H1 (cell line): Measurements from ENCODE around the gene CELSR3. TPM values are rescaled to one million over a fixed set of nuclear protein-coding genes. Genes with fewer than 3 reads are reported as not detected.
A peak's percentile ranks its signal among the peaks of the same experiment; 100 is the strongest.

Experiments
- CTCF ChIA-PET: fragments of 300-600 bp; sonication (Branson Sonifier 250); formaldehyde crosslinking; loops from one replicate; lab custom pipeline; 2021; ENCODE audit not compliant: partially characterized antibody; lab: Charles Lee
- POLR2A ChIA-PET: fragments of 300-600 bp; sonication (Branson Sonifier 250); formaldehyde crosslinking; loops from one replicate; lab custom pipeline; 2021; ENCODE audit warnings: inconsistent platforms; ENCODE audit not compliant: partially characterized antibody; lab: Charles Lee
- DNase-seq, 2 experiments: peaks; one replicate each; pipeline versions ENCODE4 v3.0.0 to v3.0.0-alpha.2; 2010 to 2022; ENCODE audit warnings: low spot score in 2 of 2, low read depth in 1 of 2, mixed read lengths in 1 of 2
- FAIRE-seq: peaks from 2 replicates; lab custom pipeline; 2011; peaks lifted over from hg19 to GRCh38; lab: Jason Lieb, UNC
- H2AFZ ChIP-seq: 2 replicates; pipeline ENCODE4 v1.8.1; 2012; ENCODE audit warnings: low read length, inconsistent platforms
- H2AK5ac ChIP-seq: 2 replicates; pipeline ENCODE4 v1.6.1; 2013; ENCODE audit warnings: low read depth, low read length
- H2BK120ac ChIP-seq: replicated peaks from 2 replicates; pipeline ENCODE3; 2013; ENCODE audit warnings: low read depth, low read length, inconsistent platforms
- H2BK12ac ChIP-seq: 2 replicates; pipeline ENCODE4 v1.6.1; 2013; ENCODE audit warnings: low read depth, low read length
- H2BK15ac ChIP-seq: 2 replicates; pipeline ENCODE4 v1.6.1; 2013; ENCODE audit warnings: low read length
- H2BK20ac ChIP-seq: 2 replicates; pipeline ENCODE4 v1.6.1; 2013; ENCODE audit warnings: low read length
- H2BK5ac ChIP-seq: 2 replicates; pipeline ENCODE4 v1.6.1; 2013; ENCODE audit warnings: low read depth, low read length
- H3K14ac ChIP-seq: 2 replicates; pipeline ENCODE4 v1.6.1; 2013; ENCODE audit warnings: inconsistent platforms; ENCODE audit not compliant: insufficient read length
- H3K18ac ChIP-seq: 2 replicates; pipeline ENCODE4 v1.6.1; 2013; ENCODE audit warnings: low read length; ENCODE audit errors: extremely low read depth
- H3K23ac ChIP-seq: 2 replicates; pipeline ENCODE4 v1.6.1; 2013; ENCODE audit warnings: inconsistent platforms; ENCODE audit not compliant: insufficient read length
- H3K23me2 ChIP-seq: 2 replicates; pipeline ENCODE4 v1.6.1; 2013; ENCODE audit warnings: low read depth, low read length
- H3K27ac ChIP-seq: 2 replicates; pipeline ENCODE4 v1.6.1; 2011; ENCODE audit warnings: low read depth, low read length, inconsistent platforms
- H3K27me3 ChIP-seq, 4 experiments: replicated peaks in 1 of 4; 1 replicate in 1 of 4; 2 replicates in 3 of 4; pipeline versions ENCODE4 v1.6.1 to v1.8.1; 2011 to 2013; ENCODE audit warnings: low read length in 3 of 4, mild to moderate bottlenecking in 3 of 4, inconsistent platforms in 2 of 4, mixed read lengths in 2 of 4, moderate library complexity in 1 of 4; ENCODE audit not compliant: control insufficient read depth in 3 of 4, insufficient read depth in 3 of 4; ENCODE audit errors: extremely low read depth in 1 of 4
- H3K36me3 ChIP-seq, 4 experiments: 2 replicates each; pipeline versions ENCODE4 v1.6.1 to v1.8.1; 2011 to 2013; ENCODE audit warnings: mild to moderate bottlenecking in 4 of 4, low read length in 3 of 4, moderate library complexity in 2 of 4, control low read depth in 1 of 4, inconsistent platforms in 1 of 4; ENCODE audit not compliant: insufficient read depth in 4 of 4, control insufficient read depth in 2 of 4
- H3K4ac ChIP-seq: replicated peaks from 2 replicates; pipeline ENCODE3; 2013; ENCODE audit warnings: low read length, low read depth, mixed read lengths, inconsistent platforms; ENCODE audit not compliant: insufficient read length
- H3K4me1 ChIP-seq, 4 experiments: replicated peaks in 1 of 4; 1 replicate in 1 of 4; 2 replicates in 3 of 4; pipeline versions ENCODE4 v1.6.1 to v1.8.1; 2011 to 2013; ENCODE audit warnings: low read length in 3 of 4, inconsistent platforms in 2 of 4, mixed read lengths in 1 of 4; ENCODE audit not compliant: insufficient read depth in 4 of 4, control insufficient read depth in 3 of 4
- H3K4me2 ChIP-seq, 2 experiments: 2 replicates each; pipeline versions ENCODE4 v1.6.1 to v1.8.1; 2011 to 2013; ENCODE audit warnings: low read depth in 2 of 2, low read length in 2 of 2, control low read depth in 1 of 2, inconsistent platforms in 1 of 2, mild to moderate bottlenecking in 1 of 2; ENCODE audit not compliant: insufficient read depth in 1 of 2
- H3K4me3 ChIP-seq, 4 experiments: fragments of 200-600, 300-600 bp in 1 of 4; sonication (generic), shearing (Covaris generic), sonication (Bioruptor Twin) in 1 of 4; 2 replicates each; pipeline versions ENCODE4 v1.5.1 to v1.8.1; 2011 to 2016; ENCODE audit warnings: low read length in 4 of 4, low read depth in 3 of 4, control low read depth in 2 of 4, inconsistent platforms in 2 of 4, mild to moderate bottlenecking in 2 of 4, mixed read lengths in 1 of 4, moderate library complexity in 1 of 4; ENCODE audit not compliant: insufficient read depth in 2 of 4; ENCODE audit errors: extremely low read depth in 1 of 4
- H3K56ac ChIP-seq: replicated peaks from 2 replicates; pipeline ENCODE3; 2013; ENCODE audit warnings: low read depth, mild to moderate bottlenecking, mixed read lengths, low read length, inconsistent platforms; ENCODE audit not compliant: insufficient read length
- H3K79me1 ChIP-seq: 2 replicates; pipeline ENCODE4 v1.6.1; 2013; ENCODE audit warnings: low read depth, low read length, control low read depth
- H3K79me2 ChIP-seq, 2 experiments: 2 replicates each; pipeline versions ENCODE4 v1.6.1 to v1.8.1; 2012 to 2013; ENCODE audit warnings: low read length in 2 of 2, mild to moderate bottlenecking in 2 of 2, inconsistent platforms in 1 of 2; ENCODE audit not compliant: insufficient read depth in 2 of 2, control insufficient read depth in 1 of 2
- H3K9ac ChIP-seq, 4 experiments: replicated peaks in 1 of 4; 1 replicate in 1 of 4; 2 replicates in 3 of 4; pipeline versions ENCODE4 v1.6.1 to v1.8.1; 2011 to 2013; ENCODE audit warnings: low read depth in 3 of 4, low read length in 3 of 4, control low read depth in 2 of 4, mild to moderate bottlenecking in 2 of 4, moderate library complexity in 2 of 4, inconsistent platforms in 1 of 4; ENCODE audit errors: extremely low read depth in 1 of 4
- H3K9me3 ChIP-seq, 2 experiments: 2 replicates each; pipeline versions ENCODE4 v1.6.1 to v1.8.1; 2012 to 2013; ENCODE audit warnings: mild to moderate bottlenecking in 2 of 2, moderate library complexity in 2 of 2, control low read depth in 1 of 2, inconsistent platforms in 1 of 2, low read depth in 1 of 2, low read length in 1 of 2, mixed read lengths in 1 of 2; ENCODE audit not compliant: insufficient read depth in 2 of 2
- H4K20me1 ChIP-seq, 2 experiments: replicated peaks in 1 of 2; 2 replicates each; pipeline versions ENCODE3 to v1.8.1; 2011 to 2013; ENCODE audit warnings: inconsistent platforms in 2 of 2, low read length in 2 of 2, mild to moderate bottlenecking in 1 of 2; ENCODE audit not compliant: insufficient read depth in 2 of 2, control insufficient read depth in 1 of 2
- H4K5ac ChIP-seq: 2 replicates; pipeline ENCODE4 v1.6.1; 2013; ENCODE audit warnings: low read length, low read depth, mixed read lengths, inconsistent platforms; ENCODE audit not compliant: insufficient read length
- H4K8ac ChIP-seq: 2 replicates; pipeline ENCODE4 v1.8.0; 2013; ENCODE audit warnings: mild to moderate bottlenecking, moderate library complexity, low read length, inconsistent platforms; ENCODE audit not compliant: insufficient read depth; ENCODE audit errors: extremely low read depth
- H4K91ac ChIP-seq: replicated peaks from 2 replicates; pipeline ENCODE3; 2013; ENCODE audit warnings: low read length, mixed read lengths, inconsistent platforms; ENCODE audit not compliant: insufficient read length
- E2F6 ChIP-seq: IDR thresholded peaks from 2 replicates; pipeline ENCODE4 v1.6.1; 2012; ENCODE audit warnings: inconsistent platforms
- HDAC6 ChIP-seq: IDR thresholded peaks from one replicate; pipeline ENCODE4 v1.7.1; 2012; ENCODE audit warnings: low read depth, mild to moderate bottlenecking, inconsistent platforms, low read length, moderate library complexity
- NRF1 ChIP-seq: IDR thresholded peaks from 2 replicates; pipeline ENCODE4 v1.6.1; 2011; ENCODE audit warnings: mild to moderate bottlenecking, low read depth, low read length, improper control_type of control experiment
- POLR2A ChIP-seq, 2 experiments: IDR thresholded peaks; 1 replicate in 1 of 2; 2 replicates in 1 of 2; pipeline ENCODE4 v1.6.1; 2011; ENCODE audit warnings: low read depth in 2 of 2, low read length in 2 of 2, mild to moderate bottlenecking in 2 of 2; ENCODE audit errors: control extremely low read depth in 1 of 2
- POLR2AphosphoS5 ChIP-seq: IDR thresholded peaks from 2 replicates; pipeline ENCODE4 v1.6.1; 2011; ENCODE audit warnings: low read depth, low read length
- WGBS, 2 experiments: shearing (Covaris generic) in 1 of 2; methylation state at CpG; one replicate each; pipeline versions ENCODE4 v1.1.6 to v1.1.7; 2013 to 2015; ENCODE audit warnings: low lambda C conversion rate in 2 of 2, mixed read lengths in 2 of 2, inconsistent platforms in 1 of 2, low coverage in 1 of 2, missing lambda C conversion rate in 1 of 2; ENCODE audit not compliant: insufficient replicate concordance in 2 of 2, insufficient coverage in 1 of 2, insufficient read length in 1 of 2; ENCODE audit errors: extremely low coverage in 1 of 2, missing lambda C conversion rate in 1 of 2; 5-methylcytosine and 5-hydroxymethylcytosine counted together
- polyA plus RNA-seq, 7 experiments: library from polyadenylated mRNA; depleted of rRNA in 3 of 7; stranded (reverse) in 5 of 7; unstranded in 2 of 7; fragments of >200 nt in 5 of 7; fragments of 200-250 nt in 2 of 7; gene quantifications; 1 replicate in 5 of 7; 2 replicates in 1 of 7; 4 replicates in 1 of 7; pipeline versions ENCODE4 v1.2.1 to v1.2.3, GENCODE V29; 2011 to 2013; ENCODE audit warnings: missing spikeins in 2 of 7, mixed read lengths in 2 of 7
- total RNA-seq: library from RNA; stranded (reverse); fragmentation: NEBNext Ultra II Directional; extraction: Animal tissue kit (Norgen Biotek cat#: 25700); gene quantifications from 2 replicates; pipeline ENCODE4 v1.2.1, GENCODE V29; 2021
- TF ChIP-seq, protein P1 (sequence below): IDR thresholded peaks from 2 replicates; pipeline ENCODE4 v1.6.1; 2011; ENCODE audit warnings: low read length, improper control_type of control experiment

The CELSR3 gene
- total and polyA plus RNA-seq, 2 of the 8 experiments (the other 6 are each of a cell fraction or from before 2014, with no cell fraction given) = 11.6 to 29.5 TPM

- peaks cover 15% of the 10 kb centered on the region; the same call in 1 of the 2 replicates for H3K23me2 ChIP-seq
- H2BK5ac ChIP-seq = no peak overlapping the region
- H2BK20ac ChIP-seq = no peak overlapping the region
- no peak overlapping the region for H3K56ac ChIP-seq
- peak overlapping the region; percentile 34 to 73 (median 53); a peak in 5 of 8 replicates for H3K4me3 ChIP-seq
- no peak overlapping the region for H2BK12ac ChIP-seq
- H3K9ac ChIP-seq = no peak overlapping the region
- peak overlapping the region; percentile 58; the same call in 1 of the 2 replicates for H4K8ac ChIP-seq
- no peak overlapping the region for H2BK15ac ChIP-seq
- no peak overlapping the region for H3K27ac ChIP-seq
- ChIA-PET CTCF (interaction anchor here (0.8 to 5.2 kb wide), 6 partner anchors 13 to 346 kb away, joined by 3 to 27 read pairs (median 7); partner anchors contain the start of genes SLC26A6 and WDR6), POLR2A (interaction anchor here (0.7 to 11.1 kb wide), 10 partner anchors 9 to 356 kb away, joined by 3 to 175 read pairs (median 31); partner anchors contain the start of genes IP6K2, NCKIPSD, SLC26A6 and UQCRC1)
- FAIRE-seq = no peak
- H2BK120ac ChIP-seq = no peak overlapping the region
- no peak overlapping the region for H2AFZ ChIP-seq
- H3K4ac ChIP-seq = no peak overlapping the region
- 94% methylated on average over 53 of the region's 61 CpGs; no CpG with 5 or more reads in 1 of the 2 experiments for WGBS, 2 experiments
- no peaks in the 10 kb centered on the region for H3K79me2 ChIP-seq
- no peaks in the 10 kb centered on the region for H3K9me3 ChIP-seq
- no peak overlapping the region for H3K14ac ChIP-seq
- DNase-seq = no peak
- no peak overlapping the region for H2AK5ac ChIP-seq
- H3K36me3 ChIP-seq = peaks cover 0 to 13% (median 0%) of the 10 kb centered on the region in 4 experiments; a peak in 3 of 8 replicates
- peak; percentile 26; the same call in 1 of the 2 replicates for TF ChIP-seq POLR2AphosphoS5
- TF ChIP-seq NRF1 = no peak
- no peak for TF ChIP-seq HDAC6
- no peak for TF ChIP-seq E2F6
- TF ChIP-seq POLR2A (IDR thresholded peaks at IDR 0.05; ENCODE audit: control extremely low read depth in 1 of 2, low read depth in 2 of 2, low read length in 2 of 2) = no peak
- TF ChIP-seq, protein P1, sequence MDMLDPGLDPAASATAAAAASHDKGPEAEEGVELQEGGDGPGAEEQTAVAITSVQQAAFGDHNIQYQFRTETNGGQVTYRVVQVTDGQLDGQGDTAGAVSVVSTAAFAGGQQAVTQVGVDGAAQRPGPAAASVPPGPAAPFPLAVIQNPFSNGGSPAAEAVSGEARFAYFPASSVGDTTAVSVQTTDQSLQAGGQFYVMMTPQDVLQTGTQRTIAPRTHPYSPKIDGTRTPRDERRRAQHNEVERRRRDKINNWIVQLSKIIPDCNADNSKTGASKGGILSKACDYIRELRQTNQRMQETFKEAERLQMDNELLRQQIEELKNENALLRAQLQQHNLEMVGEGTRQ = no peak
- H3K27me3 ChIP-seq = 0 out of 7 replicates have a peak, but pooled peaks cover 0 to 4% (median 0%) of the 10 kb centered on the region in 4 experiments
- no peak overlapping the region for H4K5ac ChIP-seq
- peaks cover 2% of the 10 kb centered on the region; the same call in 1 of the 2 replicates for H3K79me1 ChIP-seq
- no peak overlapping the region for H3K18ac ChIP-seq
- peaks cover 0 to 19% (median 15%) of the 10 kb centered on the region in 4 experiments; a peak in 5 of 7 replicates for H3K4me1 ChIP-seq
- no peak overlapping the region for H4K91ac ChIP-seq
- H3K4me2 ChIP-seq = peak overlapping the region; percentile 77 to 94
- no peak overlapping the region for H3K23ac ChIP-seq
- peaks cover 10 to 30% of the 10 kb centered on the region in 2 experiments for H4K20me1 ChIP-seq
These were observed 1.8 kb downstream of the CELSR3 start for GRCh38 chr3:48660800-48661400.
